GM19324 (cell line): Measurements from ENCODE around the gene PTGES.
"Not testable (repeated sequence)": the region's sequence is repeated elsewhere in the genome, so short reads cannot be mapped to it uniquely, and the experiment has no call there.

ENCODE experiments used
- ATAC-seq: cut with Tn5 transposase; IDR thresholded peaks from one replicate; pipeline ENCODE4 v1.9.1; 2021; ENCODE audit warnings: mild to moderate bottlenecking, moderate library complexity; ENCODE audit not compliant: unreplicated experiment, low FRiP score

PTGES gene

DNA sequence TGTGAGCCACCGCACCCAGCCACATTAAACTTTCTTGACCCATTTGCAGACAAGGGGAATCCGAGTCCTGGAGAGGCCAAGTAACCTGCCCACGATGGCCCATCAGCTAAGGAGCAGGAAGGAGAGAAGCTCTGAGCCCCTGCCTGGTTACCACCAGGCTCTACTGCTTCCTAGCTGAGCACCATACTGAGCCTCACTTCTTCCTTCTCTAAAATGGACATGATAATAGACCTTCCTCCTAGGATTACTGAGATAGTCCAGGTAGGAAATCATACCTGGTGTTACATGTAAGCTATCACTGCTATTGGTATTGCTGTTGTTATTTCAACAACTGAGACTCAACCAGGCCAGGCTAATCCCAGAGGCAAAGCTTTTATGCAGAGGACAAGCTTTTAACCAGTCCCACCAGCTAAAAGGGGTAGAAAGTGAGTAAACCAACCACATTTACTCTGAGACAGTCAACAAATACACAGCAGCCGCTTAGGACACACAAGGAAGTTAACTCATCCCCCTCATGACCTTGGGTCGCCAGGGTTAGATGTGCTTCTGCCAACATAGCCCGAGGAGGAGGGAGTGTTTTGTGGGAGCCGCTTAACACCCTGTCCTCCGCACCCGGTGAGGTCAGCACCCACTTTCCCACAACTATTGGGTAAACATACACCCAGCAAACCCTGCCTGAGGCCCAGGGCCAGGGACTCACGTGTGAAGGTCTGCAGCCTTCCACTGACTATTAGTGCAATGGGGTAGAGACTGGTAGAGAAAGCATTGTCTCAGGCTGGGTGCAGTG is 20.6 kb upstream of the PTGES start:
- no peak for ATAC-seq

DNA sequence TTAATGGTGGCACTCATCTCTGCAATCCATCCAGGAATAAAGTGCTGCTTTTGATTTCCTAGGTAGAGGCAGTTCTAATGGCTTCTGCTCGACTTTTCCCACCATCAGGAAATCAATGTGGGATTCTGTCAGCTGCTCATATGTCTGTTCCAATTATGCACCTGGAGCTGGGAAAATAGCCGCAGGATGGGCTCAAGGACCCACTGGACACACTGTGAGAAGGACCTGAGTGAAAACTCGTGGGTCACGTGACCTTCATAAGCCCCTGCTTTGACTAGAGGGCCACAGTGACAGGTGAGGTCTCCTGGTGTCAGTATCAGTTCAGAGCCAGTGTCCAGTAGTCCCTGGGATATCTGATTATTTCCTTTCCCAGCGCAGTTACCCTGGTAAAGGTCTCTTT is 17.9 kb upstream of the PTGES start:
- ATAC-seq = no peak

DNA sequence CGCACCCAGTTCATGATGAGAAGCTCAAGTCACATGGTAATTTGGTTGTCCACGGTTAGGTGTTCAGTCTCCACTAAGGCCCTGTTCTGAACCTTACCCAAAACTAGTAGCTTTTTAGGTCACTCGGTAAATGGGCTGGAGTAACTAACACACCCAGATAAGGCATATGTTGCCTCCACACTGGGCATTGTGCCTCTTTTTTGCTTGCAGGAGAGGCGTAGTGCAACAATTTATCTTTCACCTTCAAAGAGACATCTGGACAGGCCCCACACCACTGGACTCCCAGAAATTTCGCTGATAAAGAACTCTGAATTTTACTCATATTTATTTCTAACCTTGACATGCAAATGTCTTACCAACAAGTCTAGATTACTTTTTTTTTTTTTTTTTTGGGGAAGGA is 16.8 kb upstream of the PTGES start:
- no peak for ATAC-seq

DNA sequence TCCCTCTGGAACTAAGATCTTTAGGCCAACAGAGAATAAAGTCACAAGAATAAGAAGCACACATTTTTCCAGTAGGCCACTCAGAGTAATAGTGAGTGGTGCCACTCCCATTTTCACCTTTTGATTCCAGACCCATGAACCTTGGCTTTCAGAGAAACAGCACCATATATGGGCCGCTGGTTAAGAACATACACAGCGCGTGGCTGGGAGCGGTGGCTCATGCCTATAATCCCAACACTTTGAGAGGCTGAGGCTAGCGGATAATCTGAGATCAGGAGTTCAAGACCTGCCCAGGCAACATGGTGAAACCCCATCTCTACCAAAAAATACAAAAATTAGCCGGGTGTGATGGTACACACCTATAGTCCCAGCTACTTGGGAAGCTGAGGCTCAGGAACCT is 15.6 kb upstream of the PTGES start:
- ATAC-seq = no peak

DNA sequence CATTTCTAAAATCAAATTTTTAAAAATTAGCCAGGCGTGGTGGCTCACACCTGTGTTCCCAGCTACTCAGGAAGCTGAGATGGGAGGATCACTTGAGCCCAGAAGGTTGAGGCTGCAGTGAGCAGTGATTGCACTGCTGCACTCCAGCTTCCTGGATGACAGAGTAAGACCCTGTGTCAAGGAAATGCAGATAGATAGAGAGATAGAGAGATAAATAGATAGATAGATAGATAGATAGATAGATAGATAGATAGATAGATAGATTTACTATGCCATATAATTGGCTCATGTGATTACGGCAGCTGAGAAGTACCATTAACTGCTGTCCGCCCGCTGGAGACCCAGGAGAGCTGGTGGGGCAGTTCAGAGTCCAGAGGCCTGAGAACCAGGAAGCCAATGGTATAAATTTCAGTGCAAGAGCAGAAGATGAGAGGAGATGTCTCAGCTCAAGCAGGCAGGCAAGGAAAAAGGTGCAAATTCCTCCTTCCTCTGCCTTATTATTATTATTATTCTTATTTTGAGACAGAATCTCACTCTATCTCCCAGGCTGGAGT is 13.0 kb upstream of the PTGES start:
- ATAC-seq = no peak

DNA sequence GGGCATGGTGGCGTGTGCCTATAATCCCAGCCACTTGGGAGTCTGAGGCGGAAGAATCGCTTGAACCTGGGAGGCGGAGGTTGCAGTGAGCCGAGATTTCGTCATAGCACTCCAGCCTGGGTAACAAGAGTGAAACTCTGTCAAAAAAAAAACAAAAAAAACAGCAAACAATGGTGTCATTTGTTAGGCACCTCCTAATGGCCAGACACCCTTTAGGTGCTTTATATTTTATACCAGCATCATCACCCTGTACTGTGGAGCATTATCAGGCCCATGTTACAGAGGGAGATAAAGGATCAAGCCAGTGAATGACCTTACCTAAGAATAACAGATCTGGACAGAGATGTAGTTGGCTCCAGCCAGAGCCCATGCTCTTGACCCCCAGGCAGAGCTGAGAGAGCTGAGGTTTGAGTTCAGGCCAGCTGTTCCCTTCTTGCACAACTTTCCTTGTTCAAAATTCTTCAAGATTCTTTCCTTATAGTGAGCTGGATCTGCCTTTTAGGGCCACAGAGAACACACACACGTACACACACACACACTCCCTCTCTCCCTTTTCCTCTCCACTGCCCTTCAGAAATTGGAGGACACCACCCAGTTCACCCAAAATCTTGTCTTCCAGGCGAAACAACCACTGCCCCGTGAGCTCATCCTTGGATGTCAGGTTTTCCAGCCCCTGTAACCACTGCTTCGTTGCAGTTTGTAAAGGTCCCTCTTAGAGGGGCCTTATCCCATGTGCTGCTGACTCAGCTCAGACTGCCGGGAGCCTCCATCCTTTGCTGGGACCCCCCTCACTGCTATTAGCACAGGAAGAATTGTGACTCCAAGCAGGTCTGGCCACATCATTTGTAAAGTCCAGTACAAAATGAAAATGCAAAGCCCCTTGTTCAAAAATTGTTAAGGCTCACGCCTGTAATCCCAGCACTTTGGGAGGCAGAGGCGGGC is 10.4 kb upstream of the PTGES start:
- no peak for ATAC-seq

DNA sequence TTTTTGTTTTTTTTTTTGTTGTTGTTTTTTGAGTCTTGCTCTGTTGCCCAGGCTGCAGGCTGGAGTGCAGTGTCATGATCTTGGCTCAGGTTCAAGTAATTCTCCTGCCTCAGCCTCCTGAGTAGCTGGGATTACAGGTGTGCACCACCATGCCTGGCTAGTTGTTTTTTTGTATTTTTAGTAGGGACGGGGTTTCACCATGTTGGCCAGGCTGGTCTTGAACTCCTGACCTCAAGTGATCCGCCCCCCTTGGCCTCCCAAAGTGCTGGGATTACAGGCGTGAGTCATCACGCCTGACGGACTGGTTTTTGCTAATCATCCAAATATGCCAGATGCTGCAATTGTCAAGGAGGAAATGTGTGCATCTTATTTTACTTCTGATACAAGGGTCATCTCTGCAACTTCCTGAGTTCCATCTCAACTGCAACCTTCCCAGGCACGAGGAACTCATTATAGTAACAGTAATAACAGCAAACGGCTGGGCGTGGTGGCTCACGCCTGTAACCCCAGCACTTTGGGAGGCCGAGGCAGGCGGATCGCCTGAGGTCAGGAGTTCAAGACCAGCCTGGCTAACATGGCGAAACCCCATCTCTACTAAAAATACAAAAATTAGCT is 9.6 kb upstream of the PTGES start:
- ATAC-seq = not testable (repeated sequence)

DNA sequence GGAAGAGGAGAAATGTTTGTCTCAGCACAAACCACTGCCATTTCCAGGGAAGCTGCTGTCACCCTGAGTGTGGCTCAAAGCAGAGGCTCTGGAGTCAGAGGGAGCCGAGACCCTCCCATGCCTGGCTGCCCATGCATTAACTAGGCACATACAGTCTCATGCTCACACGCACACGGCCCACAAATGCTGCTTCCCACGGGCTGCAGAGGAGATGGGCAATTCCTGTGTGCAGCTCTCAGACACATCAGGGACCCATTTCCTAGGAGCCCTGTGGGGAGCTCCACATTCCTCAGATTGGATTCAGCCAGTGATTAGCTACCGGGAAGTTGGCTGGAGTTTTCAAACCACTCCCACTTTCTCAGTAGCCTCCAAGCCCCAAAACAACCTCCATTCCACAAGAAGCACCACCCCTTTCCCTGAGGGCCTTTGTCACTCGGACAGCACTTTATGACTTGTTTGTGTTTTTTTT is 9.1 kb upstream of the PTGES start:
- ATAC-seq = no peak

DNA sequence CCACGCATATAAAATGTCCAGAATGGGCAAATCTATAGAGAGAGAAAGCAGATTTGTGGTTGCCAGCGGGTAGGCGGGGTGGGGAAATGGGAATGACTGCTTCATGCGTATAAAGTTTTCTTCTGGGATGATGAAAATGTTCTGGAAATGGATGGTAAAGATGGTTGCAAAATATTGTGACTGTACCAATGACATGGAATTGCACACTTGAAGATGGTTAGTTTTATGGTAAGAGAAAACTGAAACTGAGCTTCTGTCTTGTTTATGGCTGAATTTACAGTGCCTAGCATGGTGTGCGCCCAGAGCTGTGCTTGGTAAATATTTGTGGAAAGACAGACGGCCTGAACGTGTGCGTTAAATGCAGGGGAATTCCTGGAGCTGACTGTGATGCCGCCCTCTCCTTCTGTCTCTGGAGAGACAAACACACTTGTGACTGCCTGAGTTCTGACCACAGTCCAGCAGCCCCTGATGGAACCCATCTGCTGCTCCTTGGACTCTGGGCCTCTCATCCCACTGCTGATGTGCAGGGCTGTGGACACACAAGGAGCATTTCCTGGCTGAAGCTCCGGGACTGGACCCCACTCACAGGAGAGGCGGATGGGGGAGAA is 8.6 kb upstream of the PTGES start:
- ATAC-seq = no peak

DNA sequence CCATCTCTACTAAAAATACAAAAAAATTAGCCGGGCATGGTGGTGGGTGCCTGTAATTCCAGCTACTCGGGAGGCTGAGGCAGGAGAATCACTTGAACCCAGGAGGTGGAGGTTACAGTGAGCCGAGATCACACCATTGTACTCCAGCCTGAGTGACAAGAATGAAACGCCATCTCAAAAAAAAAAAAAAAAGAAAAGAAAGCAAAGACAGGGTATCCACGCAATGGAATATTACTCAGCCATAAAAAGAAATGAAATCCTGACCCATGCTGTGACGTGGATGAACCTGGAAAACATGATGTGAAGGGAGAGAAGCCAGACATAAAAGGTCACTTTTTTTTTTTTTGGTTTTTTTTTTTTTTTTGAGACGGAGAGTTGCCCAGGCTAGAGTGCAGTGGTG is 7.9 kb upstream of the PTGES start:
- not testable (repeated sequence) for ATAC-seq

DNA sequence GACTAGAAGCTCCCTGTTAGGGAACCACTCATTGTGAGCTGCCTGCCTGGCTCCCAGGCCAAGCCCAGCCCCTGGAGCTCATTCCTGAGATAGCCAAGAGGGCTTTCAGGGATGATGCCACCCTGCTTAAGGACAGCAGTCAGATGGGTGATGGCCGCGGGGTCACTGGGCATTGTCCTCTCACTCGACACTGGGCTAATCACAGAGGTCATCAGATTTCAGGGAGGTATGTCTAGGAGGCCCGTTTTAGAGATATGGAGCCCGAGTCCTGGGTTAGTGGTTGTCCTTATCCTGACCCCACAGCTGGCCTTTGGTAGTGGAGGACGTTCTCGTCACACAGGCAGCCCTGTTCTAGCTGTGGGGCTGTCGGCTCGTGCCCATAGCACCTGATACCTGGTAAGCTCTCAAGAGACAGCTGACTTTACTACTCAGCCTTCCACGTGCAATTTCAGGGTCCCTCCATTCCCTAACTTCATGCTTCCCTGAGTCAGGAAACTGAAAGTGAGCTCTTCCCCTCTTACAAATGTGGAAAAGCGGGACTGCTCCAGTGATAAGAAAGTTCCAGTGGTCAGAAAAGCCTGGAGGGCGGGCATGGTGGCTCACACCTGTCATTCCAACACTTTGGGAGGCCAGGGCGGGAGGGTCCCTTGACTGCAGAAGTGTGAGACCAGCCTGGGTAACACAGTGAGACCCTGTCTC is 7.1 kb upstream of the PTGES start:
- no peak for ATAC-seq

DNA sequence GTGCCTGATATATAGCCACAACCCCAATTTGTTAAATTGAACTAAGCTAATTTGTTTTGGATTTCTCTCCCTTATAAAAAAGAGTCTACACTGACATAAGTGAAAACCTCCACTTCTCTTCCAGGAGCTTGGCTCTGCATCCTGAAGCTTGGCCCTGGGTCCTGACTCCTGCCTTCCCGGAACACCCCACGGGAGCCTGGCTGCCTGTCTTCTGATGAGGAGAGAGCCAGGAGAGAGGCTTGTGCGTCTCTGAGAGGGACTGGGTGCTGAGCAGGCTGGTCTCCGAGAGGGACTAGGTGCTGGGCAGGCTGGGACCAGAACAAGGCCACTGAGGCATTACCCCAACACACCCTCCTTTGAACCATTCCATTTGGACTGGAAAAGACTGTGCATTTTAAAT is 6.5 kb upstream of the PTGES start:
- ATAC-seq = no peak

DNA sequence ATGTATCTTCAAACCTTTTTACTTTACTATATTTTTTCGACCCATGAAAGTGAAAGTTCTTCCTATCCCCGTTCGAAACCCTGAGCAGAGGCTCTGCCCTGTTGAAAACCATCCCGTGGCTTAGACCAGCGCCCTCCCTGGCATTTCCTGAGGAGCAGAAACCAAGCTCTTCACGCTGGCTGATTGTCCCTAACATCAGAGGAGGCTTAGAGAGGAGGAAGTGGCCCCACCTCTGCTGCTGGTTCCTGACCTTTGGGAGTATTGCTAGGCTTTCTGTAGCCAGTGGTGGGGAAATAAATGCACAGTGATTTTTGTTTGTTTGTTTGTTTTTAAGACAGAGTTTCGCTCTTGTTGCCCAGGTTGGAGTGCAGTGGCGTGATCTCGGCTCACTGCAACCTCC is 4.2 kb upstream of the PTGES start:
- ATAC-seq = no peak

DNA sequence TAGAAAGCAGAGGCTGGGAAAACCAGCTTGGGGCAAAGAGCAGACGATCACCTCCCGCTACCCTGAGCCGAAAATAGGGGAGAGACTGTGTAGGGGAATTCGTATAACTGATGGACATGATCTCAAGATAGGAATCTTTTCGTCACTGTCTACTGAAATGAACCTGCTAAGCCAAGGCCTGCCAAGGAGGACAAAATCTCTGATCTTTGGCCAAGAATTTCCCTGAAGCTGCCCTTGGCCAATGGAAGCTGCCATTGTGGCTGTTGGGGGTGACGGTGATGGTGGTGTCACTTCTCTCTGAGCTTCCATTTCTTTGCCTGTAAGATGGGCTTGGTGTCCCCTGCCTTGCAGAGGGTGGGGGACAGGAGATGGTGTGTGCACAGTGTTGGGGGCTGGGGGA is 3.3 kb upstream of the PTGES start:
- ATAC-seq = no peak

DNA sequence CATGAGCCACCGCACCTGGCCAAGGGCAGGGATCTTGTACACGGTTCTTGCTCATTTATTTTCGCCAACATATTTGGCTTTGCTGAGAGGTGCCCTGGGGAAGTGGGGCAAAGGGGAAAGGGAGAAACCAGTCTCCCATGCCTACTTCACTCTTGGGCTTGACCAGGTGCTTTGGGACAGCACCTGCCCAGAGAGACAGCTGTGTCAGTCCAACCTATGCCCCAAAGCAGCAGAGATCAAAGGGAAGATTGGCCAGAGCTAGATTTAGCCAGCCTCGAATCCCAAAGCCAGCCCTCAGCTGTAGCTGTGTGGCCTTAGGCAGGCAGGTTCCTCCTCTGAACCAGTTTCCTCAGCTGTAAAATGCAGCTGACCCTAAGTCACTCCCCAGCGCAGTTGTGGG is 2.3 kb upstream of the PTGES start:
- no peak for ATAC-seq

DNA sequence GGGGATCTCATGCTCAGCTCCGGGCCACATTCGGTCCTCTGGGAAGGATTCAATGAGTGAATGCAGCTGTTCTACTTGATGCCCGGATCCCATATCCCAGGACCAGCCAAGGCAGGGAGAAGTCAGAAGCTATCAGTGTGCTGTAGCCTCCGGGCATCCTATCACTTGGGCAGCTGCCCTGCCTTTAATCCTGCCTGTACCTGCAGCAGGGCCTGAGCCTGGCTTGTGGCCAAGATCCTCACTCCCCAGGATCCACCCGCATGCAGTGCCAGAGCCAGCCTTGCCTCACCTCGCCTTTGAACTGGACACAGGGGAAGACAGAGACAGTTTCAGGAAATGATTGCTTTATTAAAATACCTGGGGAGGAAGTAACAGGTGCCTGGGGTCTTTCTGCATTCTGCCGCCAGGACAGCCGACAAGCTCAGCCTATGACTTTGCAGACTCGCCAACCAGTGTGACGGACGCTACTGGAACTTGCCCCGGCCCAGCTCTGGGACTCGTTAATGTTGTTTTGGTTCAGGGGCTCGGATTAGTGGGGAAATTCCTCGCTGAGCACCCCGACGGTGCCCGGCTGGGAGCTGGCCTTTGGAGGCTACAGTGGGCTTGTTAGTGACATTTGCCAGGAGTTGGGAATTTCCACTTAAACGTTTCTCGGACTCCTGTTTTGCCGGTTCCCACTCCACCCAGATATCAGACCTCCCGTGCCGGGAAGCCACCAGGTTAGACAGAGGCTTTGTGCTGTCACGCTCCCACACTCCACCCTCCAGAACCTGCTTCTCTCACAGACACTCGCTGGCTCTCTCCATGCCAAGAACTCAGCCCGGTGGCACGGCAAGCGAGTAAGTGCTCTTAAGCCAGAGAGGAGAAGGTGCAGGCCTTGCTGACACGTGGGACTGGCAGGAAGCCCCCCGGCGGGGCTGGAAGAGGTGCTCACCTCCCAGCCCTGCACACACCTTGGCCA is 721 bp downstream of the PTGES start:
- ATAC-seq = no peak

DNA sequence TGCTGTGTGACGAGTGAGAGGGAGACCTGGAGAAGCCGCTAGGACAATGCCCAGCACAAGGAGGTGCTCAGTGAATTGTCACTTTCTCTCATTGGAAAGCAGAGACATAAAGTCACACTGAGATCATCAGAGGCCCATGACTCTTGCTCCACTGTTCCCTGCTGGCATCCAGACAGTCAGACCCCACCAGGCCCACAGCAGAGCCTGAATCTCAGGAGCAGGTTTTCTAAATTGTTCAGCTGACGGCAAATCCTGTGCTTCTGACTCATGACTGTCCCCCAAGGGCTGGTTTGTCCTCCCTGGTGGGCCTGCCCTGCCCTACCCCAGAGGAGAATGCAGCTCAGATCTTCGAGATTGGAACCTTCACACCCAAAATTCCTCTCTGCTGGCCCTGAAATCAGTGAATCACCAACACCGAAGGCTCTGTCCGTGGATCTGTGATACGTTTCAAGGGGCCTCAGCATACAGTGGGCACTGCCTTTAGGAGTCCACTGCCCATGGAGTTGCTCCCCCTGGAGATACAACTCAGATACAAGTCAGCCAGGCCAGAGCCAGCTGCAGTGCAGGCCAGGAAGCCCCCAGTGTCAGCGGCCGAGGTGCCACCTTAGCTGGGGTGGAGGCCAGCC is 2.7 kb downstream of the PTGES start:
- ATAC-seq = no peak

DNA sequence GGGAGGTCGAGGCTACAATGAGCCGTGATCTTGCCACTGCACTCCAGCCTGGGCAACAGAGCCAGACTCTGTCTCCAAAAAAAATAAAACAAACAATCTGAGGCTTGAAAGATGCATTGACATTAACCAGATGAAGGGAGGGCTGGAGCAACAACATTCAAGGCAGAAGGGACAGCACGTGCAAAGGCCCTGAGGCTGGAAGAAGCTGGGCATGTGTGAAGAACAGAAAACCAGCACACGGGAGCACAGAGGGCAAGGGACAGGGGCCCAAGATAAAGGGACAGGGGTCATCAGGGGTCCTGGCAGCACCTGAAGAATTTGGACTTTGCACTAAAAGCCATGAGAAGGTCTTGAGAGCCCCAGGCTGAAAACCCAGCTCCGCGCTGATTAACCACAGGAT is 3.3 kb downstream of the PTGES start:
- ATAC-seq = no peak
